ENCODE data around the gene IFNA8.
"Not testable (repeated sequence)": the region's sequence is repeated elsewhere in the genome, so short reads cannot be mapped to it uniquely, and the experiment has no call there.

DNA sequence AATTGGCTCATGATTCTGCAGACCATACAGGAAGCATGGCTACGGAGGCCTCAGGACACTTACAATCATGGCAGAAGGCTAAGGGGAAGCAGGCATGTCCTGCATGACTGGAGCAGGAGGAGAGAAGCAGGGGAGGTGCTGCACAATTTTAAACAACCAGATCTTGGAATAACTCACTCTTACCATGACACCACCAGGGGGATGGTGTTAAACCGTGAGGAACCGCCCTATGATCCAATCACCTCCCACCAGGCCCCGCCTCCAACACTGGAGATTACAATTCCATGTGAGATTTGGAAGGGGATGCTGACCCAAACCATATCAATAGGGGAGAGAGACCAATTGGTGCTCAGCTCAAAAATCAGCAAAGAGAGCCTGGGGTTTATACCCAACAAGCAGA is 37.5 kb upstream of the IFNA8 start:
- TF ChIP-seq, protein P1, sequence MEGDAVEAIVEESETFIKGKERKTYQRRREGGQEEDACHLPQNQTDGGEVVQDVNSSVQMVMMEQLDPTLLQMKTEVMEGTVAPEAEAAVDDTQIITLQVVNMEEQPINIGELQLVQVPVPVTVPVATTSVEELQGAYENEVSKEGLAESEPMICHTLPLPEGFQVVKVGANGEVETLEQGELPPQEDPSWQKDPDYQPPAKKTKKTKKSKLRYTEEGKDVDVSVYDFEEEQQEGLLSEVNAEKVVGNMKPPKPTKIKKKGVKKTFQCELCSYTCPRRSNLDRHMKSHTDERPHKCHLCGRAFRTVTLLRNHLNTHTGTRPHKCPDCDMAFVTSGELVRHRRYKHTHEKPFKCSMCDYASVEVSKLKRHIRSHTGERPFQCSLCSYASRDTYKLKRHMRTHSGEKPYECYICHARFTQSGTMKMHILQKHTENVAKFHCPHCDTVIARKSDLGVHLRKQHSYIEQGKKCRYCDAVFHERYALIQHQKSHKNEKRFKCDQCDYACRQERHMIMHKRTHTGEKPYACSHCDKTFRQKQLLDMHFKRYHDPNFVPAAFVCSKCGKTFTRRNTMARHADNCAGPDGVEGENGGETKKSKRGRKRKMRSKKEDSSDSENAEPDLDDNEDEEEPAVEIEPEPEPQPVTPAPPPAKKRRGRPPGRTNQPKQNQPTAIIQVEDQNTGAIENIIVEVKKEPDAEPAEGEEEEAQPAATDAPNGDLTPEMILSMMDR (IDR thresholded peaks at IDR 0.05), result not testable (repeated sequence)
- TF ChIP-seq TCF7L2 (IDR thresholded peaks at IDR 0.05; ENCODE audit: low read depth, low read length), result not testable (repeated sequence)
- TF ChIP-seq, protein P2, sequence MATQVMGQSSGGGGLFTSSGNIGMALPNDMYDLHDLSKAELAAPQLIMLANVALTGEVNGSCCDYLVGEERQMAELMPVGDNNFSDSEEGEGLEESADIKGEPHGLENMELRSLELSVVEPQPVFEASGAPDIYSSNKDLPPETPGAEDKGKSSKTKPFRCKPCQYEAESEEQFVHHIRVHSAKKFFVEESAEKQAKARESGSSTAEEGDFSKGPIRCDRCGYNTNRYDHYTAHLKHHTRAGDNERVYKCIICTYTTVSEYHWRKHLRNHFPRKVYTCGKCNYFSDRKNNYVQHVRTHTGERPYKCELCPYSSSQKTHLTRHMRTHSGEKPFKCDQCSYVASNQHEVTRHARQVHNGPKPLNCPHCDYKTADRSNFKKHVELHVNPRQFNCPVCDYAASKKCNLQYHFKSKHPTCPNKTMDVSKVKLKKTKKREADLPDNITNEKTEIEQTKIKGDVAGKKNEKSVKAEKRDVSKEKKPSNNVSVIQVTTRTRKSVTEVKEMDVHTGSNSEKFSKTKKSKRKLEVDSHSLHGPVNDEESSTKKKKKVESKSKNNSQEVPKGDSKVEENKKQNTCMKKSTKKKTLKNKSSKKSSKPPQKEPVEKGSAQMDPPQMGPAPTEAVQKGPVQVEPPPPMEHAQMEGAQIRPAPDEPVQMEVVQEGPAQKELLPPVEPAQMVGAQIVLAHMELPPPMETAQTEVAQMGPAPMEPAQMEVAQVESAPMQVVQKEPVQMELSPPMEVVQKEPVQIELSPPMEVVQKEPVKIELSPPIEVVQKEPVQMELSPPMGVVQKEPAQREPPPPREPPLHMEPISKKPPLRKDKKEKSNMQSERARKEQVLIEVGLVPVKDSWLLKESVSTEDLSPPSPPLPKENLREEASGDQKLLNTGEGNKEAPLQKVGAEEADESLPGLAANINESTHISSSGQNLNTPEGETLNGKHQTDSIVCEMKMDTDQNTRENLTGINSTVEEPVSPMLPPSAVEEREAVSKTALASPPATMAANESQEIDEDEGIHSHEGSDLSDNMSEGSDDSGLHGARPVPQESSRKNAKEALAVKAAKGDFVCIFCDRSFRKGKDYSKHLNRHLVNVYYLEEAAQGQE (IDR thresholded peaks at IDR 0.05; ENCODE audit: insufficient read depth in 1 of 2, low read depth in 2 of 2, low read length in 1 of 2), result not testable (repeated sequence)

Data from Panc1 (cell line).